ENCODE measurements around the gene TAL1. TPM values are rescaled to one million over a fixed set of nuclear protein-coding genes. Genes with fewer than 3 reads are reported as not detected.

TAL1 gene
- total RNA-seq, 1 donor from 2014 or later: not detected

GRCh38 chr1:47186267-47187185 is 45.5 kb downstream of the TAL1 start:
- Histone ChIP-seq H3K9me3 (ENCODE audit: low read depth) (no peaks in the 10 kb centered on the region), H3K4me1 (no peaks in the 10 kb centered on the region), H4K20me1 (ENCODE audit: low read depth) (no peaks in the 10 kb centered on the region), H3K27me3 (no peaks in the 10 kb centered on the region), H3K79me2 (ENCODE audit: low read depth) (no peaks in the 10 kb centered on the region), H3F3A (ENCODE audit: low read depth) (no peaks in the 10 kb centered on the region), H3K36me3 (no peaks in the 10 kb centered on the region), H3K27ac (no peak overlapping the region), H3K4me2 (no peak overlapping the region), H2AFZ (replicated peaks) (no peak overlapping the region), H3K4me3 (no peak overlapping the region), H3K9ac (no peak overlapping the region)
- H3K4me3 Mint-ChIP-seq: no peak overlapping the region
- peaks cover 3% of the 10 kb centered on the region for H3K9me3 Mint-ChIP-seq
- no peak for DNase-seq (ENCODE audit: low spot score)
- peaks cover 13% of the 10 kb centered on the region for H3K27me3 Mint-ChIP-seq (ENCODE audit: insufficient read depth, low read depth)
- H3K27ac Mint-ChIP-seq: no peak overlapping the region
- H3K4me1 Mint-ChIP-seq: no peaks in the 10 kb centered on the region
- TF ChIP-seq, protein P1, sequence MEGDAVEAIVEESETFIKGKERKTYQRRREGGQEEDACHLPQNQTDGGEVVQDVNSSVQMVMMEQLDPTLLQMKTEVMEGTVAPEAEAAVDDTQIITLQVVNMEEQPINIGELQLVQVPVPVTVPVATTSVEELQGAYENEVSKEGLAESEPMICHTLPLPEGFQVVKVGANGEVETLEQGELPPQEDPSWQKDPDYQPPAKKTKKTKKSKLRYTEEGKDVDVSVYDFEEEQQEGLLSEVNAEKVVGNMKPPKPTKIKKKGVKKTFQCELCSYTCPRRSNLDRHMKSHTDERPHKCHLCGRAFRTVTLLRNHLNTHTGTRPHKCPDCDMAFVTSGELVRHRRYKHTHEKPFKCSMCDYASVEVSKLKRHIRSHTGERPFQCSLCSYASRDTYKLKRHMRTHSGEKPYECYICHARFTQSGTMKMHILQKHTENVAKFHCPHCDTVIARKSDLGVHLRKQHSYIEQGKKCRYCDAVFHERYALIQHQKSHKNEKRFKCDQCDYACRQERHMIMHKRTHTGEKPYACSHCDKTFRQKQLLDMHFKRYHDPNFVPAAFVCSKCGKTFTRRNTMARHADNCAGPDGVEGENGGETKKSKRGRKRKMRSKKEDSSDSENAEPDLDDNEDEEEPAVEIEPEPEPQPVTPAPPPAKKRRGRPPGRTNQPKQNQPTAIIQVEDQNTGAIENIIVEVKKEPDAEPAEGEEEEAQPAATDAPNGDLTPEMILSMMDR (IDR thresholded peaks at IDR 0.05): no peak
- H3K36me3 Mint-ChIP-seq: no peaks in the 10 kb centered on the region

- Histone ChIP-seq H4K20me1 (ENCODE audit: low read depth) (no peaks in the 10 kb centered on the region), H3K4me1 (no peaks in the 10 kb centered on the region), H3K4me2 (no peak overlapping the region), H3K9ac (no peak overlapping the region), H3F3A (ENCODE audit: low read depth) (no peaks in the 10 kb centered on the region), H3K9me3 (ENCODE audit: low read depth) (no peaks in the 10 kb centered on the region), H3K27ac (no peak overlapping the region), H3K4me3 (no peak overlapping the region), H2AFZ (replicated peaks) (no peak overlapping the region), H3K27me3 (peaks cover 13% of the 10 kb centered on the region), H3K36me3 (no peaks in the 10 kb centered on the region), H3K79me2 (ENCODE audit: low read depth) (no peaks in the 10 kb centered on the region)
- TF ChIP-seq EZH2 (IDR thresholded peaks at IDR 0.05) (no peak), EZH2phosphoT487 (IDR thresholded peaks at IDR 0.05) (no peak)
- TF ChIP-seq, protein P1 (IDR thresholded peaks at IDR 0.05): no peak
- no peak for DNase-seq (ENCODE audit: low spot score)
- H3K4me3 Mint-ChIP-seq: no peak overlapping the region
- no peaks in the 10 kb centered on the region for H3K36me3 Mint-ChIP-seq
- peaks cover 3% of the 10 kb centered on the region for H3K9me3 Mint-ChIP-seq
- H3K4me1 Mint-ChIP-seq: no peaks in the 10 kb centered on the region
- peak overlapping the region; percentile 22 for H3K27ac Mint-ChIP-seq
- peaks cover 14% of the 10 kb centered on the region for H3K27me3 Mint-ChIP-seq (ENCODE audit: insufficient read depth, low read depth)
Measured at GRCh38 chr1:47184822-47185677, 47.0 kb downstream of the TAL1 start.

DNA sequence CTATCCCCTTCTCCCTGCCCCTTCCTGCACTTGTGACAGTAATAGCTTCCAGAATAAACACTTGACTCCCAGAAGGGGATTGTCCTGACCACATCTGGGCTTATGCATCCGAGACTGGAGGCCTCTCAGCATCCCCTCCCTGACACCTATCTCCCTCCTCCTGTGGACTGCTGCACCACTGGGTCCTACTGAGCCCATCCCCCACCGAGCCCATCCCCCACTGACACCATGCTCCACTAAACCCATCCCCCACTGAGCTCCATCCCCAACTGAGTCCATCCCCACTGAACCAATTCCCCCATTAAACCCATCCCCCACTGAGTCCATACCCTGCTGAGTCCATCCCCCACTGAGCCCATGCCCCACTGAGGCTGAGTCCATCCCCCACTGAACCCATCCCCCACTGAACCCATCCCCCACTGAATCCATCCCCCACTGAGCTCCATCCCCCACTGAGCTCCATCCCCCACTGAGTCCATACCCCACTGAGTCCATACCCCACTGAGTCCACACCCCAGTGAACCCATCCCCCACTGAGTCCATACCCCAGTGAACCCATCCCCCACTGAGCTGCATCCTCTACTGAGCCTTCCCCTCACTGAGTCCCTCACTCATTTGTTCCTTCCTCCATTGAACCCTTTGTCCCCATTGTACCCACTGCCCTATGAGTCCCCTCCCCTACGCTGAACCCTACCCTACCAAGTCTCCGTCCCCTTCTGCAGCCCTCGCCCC is 47.8 kb downstream of the TAL1 start:
- TF ChIP-seq, protein P1 (IDR thresholded peaks at IDR 0.05): no peak
- TF ChIP-seq EZH2phosphoT487 (IDR thresholded peaks at IDR 0.05) (no peak), EZH2 (IDR thresholded peaks at IDR 0.05) (no peak)
- Mint-ChIP-seq H3K9me3 (peaks cover 3% of the 10 kb centered on the region), H3K27ac (no peak overlapping the region), H3K4me1 (peaks cover 5% of the 10 kb centered on the region), H3K4me3 (peak overlapping the region; percentile 30), H3K36me3 (no peaks in the 10 kb centered on the region), H3K27me3 (ENCODE audit: insufficient read depth, low read depth) (peaks cover 15% of the 10 kb centered on the region)
- Histone ChIP-seq H4K20me1 (ENCODE audit: low read depth) (no peaks in the 10 kb centered on the region), H3K36me3 (no peaks in the 10 kb centered on the region), H3F3A (ENCODE audit: low read depth) (no peaks in the 10 kb centered on the region), H3K4me3 (no peak overlapping the region), H3K9me3 (ENCODE audit: low read depth) (no peaks in the 10 kb centered on the region), H3K27ac (no peak overlapping the region), H3K9ac (no peak overlapping the region), H3K4me1 (no peaks in the 10 kb centered on the region), H3K4me2 (no peak overlapping the region), H3K79me2 (ENCODE audit: low read depth) (no peaks in the 10 kb centered on the region), H2AFZ (replicated peaks) (no peak overlapping the region), H3K27me3 (peaks cover 21% of the 10 kb centered on the region)
- DNase-seq (ENCODE audit: low spot score): no peak
